Prostate gland (tissue), 2 donors: ENCODE results near the gene CHRNE.
"Not testable (repeated sequence)": the region's sequence is repeated elsewhere in the genome, so short reads cannot be mapped to it uniquely, and the experiment has no call there.

Source experiments
- CTCF ChIP-seq, 4 experiments: fragments of 200-600 bp in 2 of 4; fragments of 450-650 bp in 2 of 4; sonication (generic) in 2 of 4; IDR thresholded peaks; 1 replicate in 3 of 4; 2 replicates in 1 of 4; pipeline ENCODE4 v1.5.1; 2016 to 2019; ENCODE audit warnings: antibody characterized with exemption in 4 of 4, mild to moderate bottlenecking in 2 of 4, moderate library complexity in 2 of 4
- POLR2A ChIP-seq: fragments of 450-650 bp; IDR thresholded peaks from one replicate; pipeline ENCODE4 v1.6.1; 2016; ENCODE audit warnings: antibody characterized with exemption, mild to moderate bottlenecking
- POLR2AphosphoS5 ChIP-seq: sonication (generic); formaldehyde crosslinking; IDR thresholded peaks from one replicate; pipeline ENCODE4 v1.6.1; 2017; ENCODE audit warnings: antibody characterized with exemption

- TF ChIP-seq CTCF (IDR thresholded peaks at IDR 0.05); POLR2A; POLR2AphosphoS5: not testable (repeated sequence)
Measured at GRCh38 chr17:4926577-4927335, 23.9 kb upstream of the CHRNE start.
